GM21367 (cell line): ENCODE results near the gene CABP4.
A peak's percentile ranks its signal among the peaks of the same experiment; 100 is the strongest.
"Not testable (repeated sequence)": the region's sequence is repeated elsewhere in the genome, so short reads cannot be mapped to it uniquely, and the experiment has no call there.

Source experiments
- ATAC-seq: cut with Tn5 transposase; IDR thresholded peaks from one replicate; pipeline ENCODE4 v1.9.1; 2021; ENCODE audit not compliant: unreplicated experiment

Gene CABP4

GRCh38 chr11:67453816-67454732 lies 1.1 kb upstream of the CABP4 start:
- ATAC-seq: no peak

- no peak for ATAC-seq
Observed at GRCh38 chr11:67456068-67456705, 1.0 kb downstream of the CABP4 start.

GRCh38 chr11:67457453-67457852 lies 2.3 kb downstream of the CABP4 start:
- ATAC-seq: no peak

DNA sequence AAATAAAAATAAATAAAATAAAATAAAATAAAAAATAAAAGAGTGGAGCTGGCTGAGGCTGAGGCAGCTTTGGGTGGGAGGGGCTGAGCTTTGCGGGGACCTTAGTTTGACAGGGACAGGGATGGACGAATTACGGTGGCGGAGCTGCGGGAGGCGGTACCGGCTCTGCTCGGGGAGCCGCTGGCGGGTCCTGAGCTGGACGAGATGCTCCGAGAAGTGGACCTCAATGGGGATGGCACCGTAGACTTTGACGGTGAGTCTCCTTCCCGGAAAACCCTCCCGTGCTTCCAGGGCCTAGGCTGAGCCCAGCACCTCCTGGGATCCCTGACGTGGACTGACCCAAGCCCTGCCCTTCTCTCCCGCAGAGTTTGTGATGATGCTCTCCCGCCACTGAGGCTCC lies 3.1 kb downstream of the CABP4 start:
- ATAC-seq: no peak

GRCh38 chr11:67463186-67463585 lies 8.0 kb downstream of the CABP4 start:
- ATAC-seq: no peak

- ATAC-seq: no peak
Observed at GRCh38 chr11:67463680-67464410, 8.7 kb downstream of the CABP4 start.

GRCh38 chr11:67464411-67465188 lies 9.4 kb downstream of the CABP4 start:
- ATAC-seq: peak; percentile 53

DNA sequence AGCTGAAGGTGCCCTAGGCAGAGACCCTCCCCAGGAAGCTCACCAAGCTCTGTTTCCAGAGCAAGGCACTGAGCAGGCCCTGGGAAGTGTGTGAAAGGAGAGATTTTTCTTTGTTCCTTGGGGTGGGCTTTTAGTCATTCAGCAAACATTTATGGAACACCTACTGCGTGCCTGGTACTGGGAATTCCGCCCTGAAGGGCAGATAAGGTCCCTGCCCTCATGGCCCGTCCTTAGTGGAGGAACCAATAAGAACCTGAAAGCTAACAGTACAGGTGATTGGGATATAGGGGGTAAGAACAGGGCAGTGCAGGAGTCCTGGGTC lies 10.0 kb downstream of the CABP4 start:
- ATAC-seq: no peak

DNA sequence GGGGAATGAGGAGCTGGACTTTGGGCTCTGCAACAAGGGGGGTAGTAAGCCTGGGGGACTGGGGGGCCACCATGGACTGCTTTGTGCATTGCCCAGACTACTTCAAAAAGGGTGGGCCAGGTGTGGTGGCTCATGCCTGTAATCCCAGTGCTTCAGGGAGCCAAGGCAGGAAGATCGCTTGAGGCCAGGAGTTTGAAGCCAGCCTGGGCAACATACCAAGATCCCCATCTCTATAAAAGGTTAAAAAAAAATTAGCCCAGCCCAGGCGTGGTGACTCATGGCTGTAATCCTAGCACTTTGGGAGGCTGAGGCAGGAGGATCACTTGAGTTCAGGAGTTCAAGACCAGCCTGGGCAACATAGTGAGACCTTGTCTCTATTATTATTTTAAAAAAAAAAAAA lies 10.4 kb downstream of the CABP4 start:
- ATAC-seq: not testable (repeated sequence)

DNA sequence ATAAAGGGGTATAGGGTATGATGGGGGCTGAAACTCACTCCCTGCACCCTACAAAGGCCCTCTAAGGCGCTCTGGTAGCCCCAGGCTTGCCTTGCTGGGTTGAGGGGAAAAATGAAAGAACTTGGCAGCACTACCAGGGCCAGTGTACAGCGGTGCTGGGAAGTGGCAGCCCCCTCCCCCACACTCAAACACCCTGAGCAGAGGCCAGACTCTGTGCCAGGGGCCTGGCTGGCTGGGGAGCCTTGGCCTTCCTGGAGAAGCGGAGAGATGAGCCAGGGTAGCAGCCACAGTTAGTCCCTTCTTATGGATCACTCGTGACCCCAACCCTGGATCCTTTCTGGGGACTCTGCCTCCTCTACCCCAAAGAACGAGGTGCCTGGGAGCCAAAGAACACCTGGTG lies 11.2 kb downstream of the CABP4 start:
- ATAC-seq: no peak

GRCh38 chr11:67466962-67467771 lies 12.0 kb downstream of the CABP4 start:
- ATAC-seq: no peak

DNA sequence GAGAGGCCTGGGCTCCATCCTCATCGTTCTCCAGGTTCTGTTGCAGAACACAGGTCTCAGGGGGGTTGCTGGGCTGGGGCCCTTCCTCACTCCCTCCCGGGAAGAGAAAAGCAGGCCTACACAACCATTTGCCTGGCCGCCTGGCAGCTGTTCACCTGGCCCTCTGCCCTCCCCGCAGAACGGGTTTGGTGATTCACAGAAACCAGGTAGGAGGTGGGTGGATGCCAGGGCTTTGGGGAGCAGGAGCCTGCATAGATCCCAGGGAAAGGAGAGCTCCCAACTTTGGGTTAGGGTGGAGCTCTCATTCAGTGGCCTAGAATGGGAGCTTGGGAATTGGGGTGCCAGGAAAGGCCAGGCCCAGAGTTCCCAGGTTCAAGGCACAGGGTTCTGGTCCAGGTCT lies 12.9 kb downstream of the CABP4 start:
- ATAC-seq: no peak

DNA sequence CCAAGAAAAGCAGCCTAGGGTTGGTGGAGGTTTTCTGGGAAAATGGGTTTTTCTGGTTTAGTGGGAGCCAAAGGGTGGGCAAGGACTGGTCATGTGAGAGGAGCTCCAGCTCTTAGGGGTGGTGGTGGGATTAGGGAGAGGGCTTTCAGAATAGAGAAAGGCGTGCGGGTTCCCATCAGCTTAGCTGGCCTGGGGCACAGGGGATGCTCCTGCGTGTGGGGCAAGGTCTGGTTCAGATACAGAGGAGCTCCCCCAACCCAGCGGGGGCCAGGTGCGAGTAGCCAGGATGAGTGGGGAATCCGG lies 13.3 kb downstream of the CABP4 start:
- no peak for ATAC-seq

DNA sequence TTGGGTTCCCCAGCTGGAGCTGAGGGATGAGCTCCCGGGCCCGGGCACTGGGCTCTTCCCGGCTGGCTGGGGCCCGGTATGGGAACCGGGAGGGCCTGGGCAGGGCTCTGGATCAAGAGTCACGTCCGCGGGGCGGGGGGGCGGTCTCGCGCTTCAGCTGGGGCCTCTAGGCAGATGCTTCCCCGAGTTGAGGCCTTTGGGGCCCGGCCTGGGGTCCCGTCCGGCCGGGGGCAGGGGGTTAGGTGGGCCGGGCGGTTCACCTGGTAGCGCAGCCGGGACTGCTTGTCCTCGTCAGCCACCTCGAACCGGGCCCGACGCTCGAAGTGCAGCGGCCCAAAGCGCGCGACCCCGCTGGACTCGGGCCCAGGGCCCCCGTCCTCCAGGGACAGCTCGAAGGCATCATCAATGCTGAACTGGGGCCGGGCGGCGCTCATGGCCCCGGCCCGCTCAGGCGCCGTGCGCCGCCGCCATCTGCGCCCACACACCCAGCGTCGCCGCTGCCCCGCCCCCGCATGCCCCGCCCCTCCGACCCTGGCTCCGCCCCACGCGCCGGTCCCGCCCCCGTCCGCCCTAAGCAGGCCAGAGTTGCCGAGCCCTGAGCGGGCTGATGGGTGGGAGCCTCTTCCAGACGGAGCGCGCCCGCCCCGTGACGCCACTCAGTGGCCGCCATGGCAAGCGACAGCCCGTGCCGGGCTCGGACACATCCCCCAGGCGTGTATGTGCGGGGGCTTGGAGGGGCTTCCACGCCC lies 13.8 kb downstream of the CABP4 start, which contains the start of gene TMEM134:
TMEM134 (minus strand) TSS at position 493 of the 749 bp plus-strand sequence; CDS start at position 434, 59 bp downstream.
- ATAC-seq: peak; percentile 43

- ATAC-seq: no peak
Observed at GRCh38 chr11:67469508-67469811, 14.3 kb downstream of the CABP4 start.

- no peak for ATAC-seq
Observed at GRCh38 chr11:67470337-67471002, 15.3 kb downstream of the CABP4 start.

- no peak for ATAC-seq
Observed at GRCh38 chr11:67472882-67473281, 17.7 kb downstream of the CABP4 start.

GRCh38 chr11:67476692-67477091 lies 21.5 kb downstream of the CABP4 start:
- ATAC-seq: not testable (repeated sequence)

DNA sequence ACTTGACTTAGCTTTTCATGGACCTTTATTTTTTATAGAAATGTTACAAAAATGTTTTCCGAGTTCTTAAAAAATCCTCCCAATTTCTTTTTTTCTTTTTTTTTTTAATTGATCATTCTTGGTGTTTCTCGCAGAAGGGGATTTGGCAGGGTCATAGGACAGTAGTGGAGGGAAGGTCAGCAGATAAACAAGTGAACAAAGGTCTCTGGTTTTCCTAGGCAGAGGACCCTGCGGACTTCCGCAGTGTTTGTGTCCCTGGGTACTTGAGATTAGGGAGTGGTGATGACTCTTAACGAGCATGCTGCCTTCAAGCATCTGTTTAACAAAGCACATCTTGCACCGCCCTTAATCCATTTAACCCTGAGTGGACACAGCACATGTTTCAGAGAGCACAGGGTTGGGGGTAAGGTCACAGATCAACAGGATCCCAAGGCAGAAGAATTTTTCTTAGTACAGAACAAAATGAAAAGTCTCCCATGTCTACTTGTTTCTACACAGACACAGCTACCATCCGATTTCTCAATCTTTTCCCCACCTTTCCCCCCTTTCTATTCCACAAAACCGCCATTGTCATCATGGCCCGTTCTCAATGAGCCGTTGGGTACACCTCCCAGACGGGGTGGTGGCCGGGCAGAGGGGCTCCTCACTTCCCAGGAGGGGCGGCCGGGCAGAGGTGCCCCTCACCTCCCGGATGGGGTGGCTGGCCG lies 22.3 kb downstream of the CABP4 start:
- ATAC-seq: not testable (repeated sequence)
